Tibial artery (tissue), 4 donors: Measurements from ENCODE around the gene CCDC17.

Source experiments
- DNase-seq, 2 donors: peaks; one replicate each; pipeline ENCODE4 v3.0.0-alpha.2; 2019
- H3K27ac ChIP-seq, 2 donors: fragments of 200-600 bp; sonication (generic) in 1 of 2; 1 replicate in 1 of 2; 2 replicates in 1 of 2; pipeline ENCODE4 v1.5.1; 2018 to 2019; ENCODE audit warnings: mild to moderate bottlenecking in 1 of 2
- H3K27me3 ChIP-seq, 2 donors: fragments of 200-600 bp; sonication (generic) in 1 of 2; one replicate each; pipeline versions ENCODE4 v1.5.1 to v1.6.0; 2016 to 2019
- H3K36me3 ChIP-seq, 3 donors: fragments of 200-600 bp; sonication (generic) in 2 of 3; one replicate each; pipeline ENCODE4 v1.5.1; 2016 to 2019; ENCODE audit warnings: mild to moderate bottlenecking in 2 of 3
- H3K4me1 ChIP-seq, 4 donors: fragments of 200-600 bp; sonication (generic) in 2 of 4; 1 replicate in 3 of 4; 2 replicates in 1 of 4; pipeline ENCODE4 v1.5.1; 2016 to 2019
- H3K4me3 ChIP-seq, 2 donors: fragments of 200-600 bp; sonication (generic) in 1 of 2; 1 replicate in 1 of 2; 2 replicates in 1 of 2; pipeline ENCODE4 v1.5.1; 2018 to 2019; ENCODE audit warnings: mild to moderate bottlenecking in 2 of 2
- H3K9me3 ChIP-seq, 3 donors: fragments of 200-600 bp; sonication (generic) in 1 of 3; one replicate each; pipeline ENCODE4 v1.5.1; 2016 to 2019
- intact Hi-C: fragments of 100-400 bp; cut with DNase I; formaldehyde crosslinking; loops from one replicate; pipeline ENCODE4 v1.15.0; 2023; ENCODE audit warnings: low total_unique reads
- TF ChIP-seq, protein P1 (sequence below), 2 experiments: fragments of 200-600 bp in 1 of 2; fragments of 450-650 bp in 1 of 2; IDR thresholded peaks; one replicate each; pipeline ENCODE4 v1.5.1; 2017 to 2019; ENCODE audit warnings: antibody characterized with exemption in 2 of 2, mild to moderate bottlenecking in 1 of 2, moderate library complexity in 1 of 2

CCDC17 gene

GRCh38 chr1:45573231-45573804, 50.5 kb downstream of the CCDC17 start:
- peaks cover 0 to 25% (median 6%) of the 10 kb centered on the region in 3 donors for H3K36me3 ChIP-seq
- H3K27ac ChIP-seq = no peak overlapping the region
- H3K27me3 ChIP-seq = no peaks in the 10 kb centered on the region
- no peaks in the 10 kb centered on the region for H3K9me3 ChIP-seq
- no peak overlapping the region for H3K4me3 ChIP-seq
- no peaks in the 10 kb centered on the region for H3K4me1 ChIP-seq
- no peak for DNase-seq
- intact Hi-C loops = no loop called here
- TF ChIP-seq, protein P1, sequence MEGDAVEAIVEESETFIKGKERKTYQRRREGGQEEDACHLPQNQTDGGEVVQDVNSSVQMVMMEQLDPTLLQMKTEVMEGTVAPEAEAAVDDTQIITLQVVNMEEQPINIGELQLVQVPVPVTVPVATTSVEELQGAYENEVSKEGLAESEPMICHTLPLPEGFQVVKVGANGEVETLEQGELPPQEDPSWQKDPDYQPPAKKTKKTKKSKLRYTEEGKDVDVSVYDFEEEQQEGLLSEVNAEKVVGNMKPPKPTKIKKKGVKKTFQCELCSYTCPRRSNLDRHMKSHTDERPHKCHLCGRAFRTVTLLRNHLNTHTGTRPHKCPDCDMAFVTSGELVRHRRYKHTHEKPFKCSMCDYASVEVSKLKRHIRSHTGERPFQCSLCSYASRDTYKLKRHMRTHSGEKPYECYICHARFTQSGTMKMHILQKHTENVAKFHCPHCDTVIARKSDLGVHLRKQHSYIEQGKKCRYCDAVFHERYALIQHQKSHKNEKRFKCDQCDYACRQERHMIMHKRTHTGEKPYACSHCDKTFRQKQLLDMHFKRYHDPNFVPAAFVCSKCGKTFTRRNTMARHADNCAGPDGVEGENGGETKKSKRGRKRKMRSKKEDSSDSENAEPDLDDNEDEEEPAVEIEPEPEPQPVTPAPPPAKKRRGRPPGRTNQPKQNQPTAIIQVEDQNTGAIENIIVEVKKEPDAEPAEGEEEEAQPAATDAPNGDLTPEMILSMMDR (IDR thresholded peaks at IDR 0.05) = no peak

DNA sequence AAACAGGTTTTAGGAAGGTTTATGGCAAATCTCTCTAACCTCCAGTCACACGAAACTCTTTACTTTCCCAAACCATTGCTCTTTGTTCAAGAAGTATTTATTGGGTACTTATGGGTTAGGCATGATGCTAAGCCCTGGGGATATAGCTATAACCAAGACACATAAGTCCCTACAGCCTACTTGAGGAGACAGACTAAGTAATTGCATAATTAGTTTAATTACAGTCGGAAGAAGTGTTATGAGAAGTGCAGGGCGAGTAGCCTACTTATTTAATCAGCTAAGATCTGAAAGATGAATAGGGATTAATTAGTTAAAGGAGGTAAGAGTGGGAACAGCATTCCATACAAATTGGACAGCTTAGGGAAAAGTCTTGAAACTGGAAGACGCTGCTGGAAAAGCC, 53.2 kb downstream of the CCDC17 start:
- Histone ChIP-seq H3K4me1 (no peaks in the 10 kb centered on the region), H3K27me3 (no peaks in the 10 kb centered on the region), H3K4me3 (no peak overlapping the region), H3K27ac (no peak overlapping the region), H3K9me3 (no peaks in the 10 kb centered on the region), H3K36me3 (peaks cover 10 to 48% (median 25%) of the 10 kb centered on the region in 3 donors)
- no peak for DNase-seq
- intact Hi-C loops = no loop called here
- TF ChIP-seq, protein P1 (IDR thresholded peaks at IDR 0.05) = no peak
